ENCODE results near the gene PBX3. TPM values are rescaled to one million over a fixed set of nuclear protein-coding genes. Genes with fewer than 3 reads are reported as not detected.

The PBX3 gene
- total RNA-seq, 4 donors from 2014 or later: 14.1 to 31.1 (median 21.6) TPM

DNA sequence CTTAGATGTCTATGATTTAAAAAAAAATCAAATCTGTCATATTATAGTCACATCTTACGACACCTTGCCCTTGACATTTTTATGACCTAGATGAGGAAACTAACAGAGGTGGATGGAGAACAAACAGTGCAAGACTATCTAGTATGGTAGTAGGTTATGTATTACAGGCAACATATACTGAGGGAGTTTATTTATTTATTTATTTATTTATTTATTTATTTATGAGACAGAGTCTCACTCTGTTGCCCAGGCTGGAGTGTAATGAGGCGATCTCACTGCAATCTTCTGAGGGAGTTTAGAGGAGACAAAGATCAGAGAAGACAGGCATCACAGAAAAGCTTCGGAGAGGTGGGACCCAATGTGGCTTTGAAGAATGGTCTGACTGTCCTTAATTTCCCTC is 4.5 kb upstream of the PBX3 start:
- 90 to 91% methylated on average over 3 of the region's 3 CpGs for WGBS, 2 donors
- no peak for TF ChIP-seq POLR2A (IDR thresholded peaks at IDR 0.05)
- TF ChIP-seq, protein P1, sequence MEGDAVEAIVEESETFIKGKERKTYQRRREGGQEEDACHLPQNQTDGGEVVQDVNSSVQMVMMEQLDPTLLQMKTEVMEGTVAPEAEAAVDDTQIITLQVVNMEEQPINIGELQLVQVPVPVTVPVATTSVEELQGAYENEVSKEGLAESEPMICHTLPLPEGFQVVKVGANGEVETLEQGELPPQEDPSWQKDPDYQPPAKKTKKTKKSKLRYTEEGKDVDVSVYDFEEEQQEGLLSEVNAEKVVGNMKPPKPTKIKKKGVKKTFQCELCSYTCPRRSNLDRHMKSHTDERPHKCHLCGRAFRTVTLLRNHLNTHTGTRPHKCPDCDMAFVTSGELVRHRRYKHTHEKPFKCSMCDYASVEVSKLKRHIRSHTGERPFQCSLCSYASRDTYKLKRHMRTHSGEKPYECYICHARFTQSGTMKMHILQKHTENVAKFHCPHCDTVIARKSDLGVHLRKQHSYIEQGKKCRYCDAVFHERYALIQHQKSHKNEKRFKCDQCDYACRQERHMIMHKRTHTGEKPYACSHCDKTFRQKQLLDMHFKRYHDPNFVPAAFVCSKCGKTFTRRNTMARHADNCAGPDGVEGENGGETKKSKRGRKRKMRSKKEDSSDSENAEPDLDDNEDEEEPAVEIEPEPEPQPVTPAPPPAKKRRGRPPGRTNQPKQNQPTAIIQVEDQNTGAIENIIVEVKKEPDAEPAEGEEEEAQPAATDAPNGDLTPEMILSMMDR (IDR thresholded peaks at IDR 0.05): no peak
- peak in 1 of 2 donors; percentile 5 for DNase-seq (ENCODE audit: low spot score in 2 of 2)
- no peak overlapping the region for H3K4me3 ChIP-seq (ENCODE audit: low read depth, poor library complexity, severe bottlenecking)
- intact Hi-C loops (cut with DNase I; ENCODE audit: low total_unique reads): no loop called here

DNA sequence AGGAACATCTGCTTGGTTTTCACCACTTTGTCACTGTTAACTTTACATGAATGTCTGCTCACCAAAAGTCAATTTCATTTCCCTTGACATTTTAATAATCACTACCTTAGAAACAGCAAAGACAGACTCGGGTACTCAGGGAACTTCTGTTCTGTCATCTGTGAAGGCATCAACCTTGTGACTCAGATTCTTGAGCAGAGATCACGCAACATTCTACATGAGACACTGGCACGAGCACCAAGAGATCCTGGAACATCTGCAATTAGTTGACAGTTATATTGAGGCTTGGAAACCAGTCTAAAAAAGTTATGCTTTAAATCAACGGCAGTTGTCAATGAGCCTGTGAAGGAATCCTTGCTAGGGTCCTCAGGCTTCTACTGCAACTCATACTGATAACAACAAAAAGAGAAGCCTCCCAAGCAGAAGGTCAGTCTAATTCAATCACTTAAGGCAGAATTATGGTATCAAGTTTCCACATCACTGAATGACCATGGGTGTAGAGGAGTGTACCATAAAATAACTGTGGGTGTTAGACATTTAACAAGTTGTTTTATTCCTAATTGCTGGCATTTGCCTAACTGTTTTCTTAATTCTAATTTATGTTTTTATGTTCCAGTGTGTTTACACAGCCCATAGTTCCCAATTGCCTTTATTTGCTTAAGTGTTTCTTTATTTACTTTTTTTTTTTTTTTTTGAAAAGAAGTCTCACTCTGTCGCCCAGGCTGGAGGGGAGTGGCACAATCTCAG is 3.3 kb upstream of the PBX3 start:
- no peak overlapping the region for H3K4me3 ChIP-seq (ENCODE audit: low read depth, poor library complexity, severe bottlenecking)
- DNase-seq (ENCODE audit: low spot score in 2 of 2): peak in 1 of 2 donors; percentile 75
- intact Hi-C loops (cut with DNase I; ENCODE audit: low total_unique reads): no loop called here
- TF ChIP-seq POLR2A (IDR thresholded peaks at IDR 0.05): no peak
- TF ChIP-seq, protein P1 (IDR thresholded peaks at IDR 0.05): no peak
- WGBS, 2 donors: 42 to 50% methylated on average over 5 of the region's 5 CpGs

DNA sequence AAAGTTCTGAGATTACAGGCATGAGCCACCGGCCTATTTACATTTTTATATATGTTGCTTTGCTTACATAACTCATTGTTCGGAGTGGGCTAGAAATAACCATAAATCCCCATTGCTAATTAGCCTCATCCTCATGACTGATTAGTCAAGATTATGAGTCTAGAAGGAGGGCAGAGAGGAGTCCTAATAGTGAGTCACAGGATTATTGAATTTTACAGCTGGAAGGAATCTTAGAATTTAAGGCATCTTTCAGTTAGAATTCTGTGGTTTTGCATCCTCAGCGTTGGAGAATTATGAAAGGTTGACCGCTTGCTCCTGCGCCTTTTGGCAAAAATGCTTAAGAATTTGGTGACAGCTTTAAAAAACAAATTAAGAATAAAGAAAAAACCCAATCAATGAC is 2.6 kb upstream of the PBX3 start:
- WGBS, 2 donors: 78 to 85% methylated on average over 5 of the region's 5 CpGs
- peak in 1 of 2 donors; percentile 21 for DNase-seq (ENCODE audit: low spot score in 2 of 2)
- no peak for TF ChIP-seq POLR2A (IDR thresholded peaks at IDR 0.05)
- no peak overlapping the region for H3K4me3 ChIP-seq (ENCODE audit: low read depth, poor library complexity, severe bottlenecking)
- intact Hi-C loops (cut with DNase I; ENCODE audit: low total_unique reads): no loop called here

DNA sequence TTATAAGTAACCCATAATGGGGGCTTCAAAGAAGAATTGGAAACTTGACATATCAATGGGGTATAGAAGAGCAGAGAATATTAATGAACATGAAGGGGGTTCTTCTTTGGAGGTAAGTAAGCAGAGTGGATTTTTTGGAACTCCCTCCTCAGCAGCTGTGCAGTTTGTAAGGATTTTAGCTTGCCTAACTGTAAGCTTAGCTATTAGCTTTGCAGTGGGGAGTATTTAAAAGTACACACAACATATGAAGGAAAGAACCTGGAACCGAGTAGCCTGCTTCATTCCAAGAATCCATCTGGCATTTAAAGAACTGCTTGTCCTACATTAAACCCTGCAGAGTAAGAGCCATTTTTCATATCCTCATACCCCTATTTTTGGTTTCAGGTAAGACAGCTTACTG is 2.2 kb upstream of the PBX3 start:
- no peak overlapping the region for H3K4me3 ChIP-seq (ENCODE audit: low read depth, poor library complexity, severe bottlenecking)

DNA sequence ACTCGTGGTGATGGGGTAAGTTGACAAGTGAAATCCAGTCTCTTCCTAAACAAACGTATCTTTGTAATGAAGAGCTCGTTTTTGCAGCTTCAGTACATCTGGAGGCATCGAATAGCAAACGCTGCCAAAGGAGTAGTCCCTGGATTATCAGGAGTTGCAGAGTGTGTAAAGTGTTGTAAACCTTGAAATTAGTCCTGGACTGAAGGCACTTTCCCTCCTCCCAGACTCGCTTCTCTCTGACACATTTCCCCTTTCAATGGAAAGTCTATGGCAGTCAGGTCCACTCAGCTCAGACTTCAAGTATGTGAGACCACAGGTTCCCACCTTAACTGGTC is 1.5 kb upstream of the PBX3 start:
- WGBS, 2 donors: 11 to 16% methylated on average over 6 of the region's 6 CpGs

More for the DNA sequence above, 2.2 kb upstream of the PBX3 start:
- TF ChIP-seq, protein P1 (IDR thresholded peaks at IDR 0.05): no peak
- TF ChIP-seq POLR2A (IDR thresholded peaks at IDR 0.05): no peak
- 24 to 29% methylated on average over 1 of the region's 1 CpG for WGBS, 2 donors
- intact Hi-C loops (cut with DNase I; ENCODE audit: low total_unique reads): no loop called here
- no peak for DNase-seq (ENCODE audit: low spot score in 2 of 2)

DNA sequence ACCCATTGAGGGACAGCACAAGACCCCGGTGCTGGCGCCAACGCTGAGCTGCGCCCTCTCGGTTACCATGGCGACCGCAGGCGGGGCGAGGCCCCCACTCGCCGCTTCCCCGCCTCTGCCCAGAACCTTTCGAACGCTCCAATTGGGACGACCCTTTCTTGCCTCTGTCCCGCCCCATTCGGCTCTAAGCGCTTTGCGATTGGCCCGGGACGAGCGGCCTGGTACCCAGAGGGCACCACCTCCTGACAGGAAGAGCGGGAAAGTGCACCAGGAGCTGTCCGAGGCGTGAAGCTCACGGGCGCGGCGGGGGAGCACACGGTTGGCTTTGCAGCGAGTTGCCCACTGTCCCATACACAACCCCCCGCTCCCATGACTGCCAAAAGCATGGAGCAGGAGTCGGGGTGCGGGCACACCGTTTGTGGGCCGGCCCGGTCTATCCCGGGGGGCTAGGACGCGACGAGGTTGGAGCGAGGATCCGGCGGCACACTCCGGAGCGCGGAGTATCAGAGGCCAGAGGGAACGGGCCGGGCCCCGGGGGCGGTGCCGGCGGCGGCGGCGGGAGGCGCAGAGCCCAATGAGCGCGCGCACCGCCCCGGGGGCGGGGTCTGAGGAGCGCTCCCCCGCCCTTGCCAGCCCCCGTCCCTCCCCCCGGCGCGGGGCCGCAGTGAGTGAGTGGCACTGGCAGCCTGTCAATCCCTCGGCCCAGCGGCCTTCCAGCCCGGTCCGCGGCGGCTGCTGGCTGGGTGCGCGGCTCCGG is 978 bp upstream of the PBX3 start:
- TF ChIP-seq, protein P1 (IDR thresholded peaks at IDR 0.05): no peak
- TF ChIP-seq POLR2A (IDR thresholded peaks at IDR 0.05): no peak
- intact Hi-C loops (cut with DNase I; ENCODE audit: low total_unique reads): no loop called here
- H3K4me3 ChIP-seq (ENCODE audit: low read depth, poor library complexity, severe bottlenecking): peak overlapping the region; percentile 37
- peak; percentile 89 to 98 for DNase-seq (ENCODE audit: low spot score in 2 of 2)
- 0% methylated on average over 39 to 49 of the region's 79 CpGs for WGBS, 2 donors

More for the DNA sequence above, 1.5 kb upstream of the PBX3 start:
- DNase-seq (ENCODE audit: low spot score in 2 of 2): no peak
- intact Hi-C loops (cut with DNase I; ENCODE audit: low total_unique reads): no loop called here
- TF ChIP-seq, protein P1 (IDR thresholded peaks at IDR 0.05): no peak
- TF ChIP-seq POLR2A (IDR thresholded peaks at IDR 0.05): no peak
- no peak overlapping the region for H3K4me3 ChIP-seq (ENCODE audit: low read depth, poor library complexity, severe bottlenecking)

Data from lower leg skin (tissue), 4 donors.